BE2C (cell line): ENCODE measurements around the gene SPATA9.
A peak's percentile ranks its signal among the peaks of the same experiment; 100 is the strongest.
"Not testable (repeated sequence)": the region's sequence is repeated elsewhere in the genome, so short reads cannot be mapped to it uniquely, and the experiment has no call there.

ENCODE experiments used
- DNase-seq: peaks from one replicate; pipeline ENCODE4 v3.0.0-alpha.2; 2020
- H3K27me3 ChIP-seq: fragments of 250-450 bp; sonication (Bioruptor Pico); 2 replicates; pipeline ENCODE4 v1.5.1; 2020; ENCODE audit warnings: mild to moderate bottlenecking
- H3K36me3 ChIP-seq: fragments of 250-450 bp; sonication (Bioruptor Pico); 2 replicates; pipeline ENCODE4 v1.5.1; 2020; ENCODE audit warnings: mild to moderate bottlenecking
- H3K4me1 ChIP-seq: fragments of 250-450 bp; sonication (Bioruptor Pico); 2 replicates; pipeline ENCODE4 v1.5.1; 2020
- H3K4me3 ChIP-seq: 2 replicates; pipeline ENCODE4 v1.5.1; 2011; ENCODE audit warnings: low read depth, low read length
- H3K9me3 ChIP-seq: fragments of 250-450 bp; sonication (Bioruptor Pico); 2 replicates; pipeline ENCODE4 v1.5.1; 2020
- CTCF ChIP-seq: IDR thresholded peaks from 2 replicates; pipeline ENCODE4 v1.5.1; 2012; ENCODE audit warnings: mild to moderate bottlenecking, low read depth, low read length

SPATA9 gene

GRCh38 chr5:95646569-95647431, 36.0 kb downstream of the SPATA9 start, which contains the start of gene RFESD:
RFESD (plus strand) TSS chr5:95646777; CDS start chr5:95652272, 5,495 bp downstream.
- Histone ChIP-seq H3K36me3 (no peaks in the 10 kb centered on the region), H3K9me3 (no peaks in the 10 kb centered on the region), H3K27me3 (no peaks in the 10 kb centered on the region), H3K4me3 (peak within 1 kb of the TSS; percentile 69), H3K4me1 (peaks cover 2% of the 10 kb centered on the region; the same call in 1 of the 2 replicates)
- DNase-seq = peak; percentile 99
- peak; percentile 7 for TF ChIP-seq CTCF

GRCh38 chr5:95646226-95646568, 36.6 kb downstream of the SPATA9 start:
- not testable (repeated sequence) for H3K27me3 ChIP-seq, DNase-seq, H3K9me3 ChIP-seq, H3K36me3 ChIP-seq, H3K4me1 ChIP-seq, H3K4me3 ChIP-seq

GRCh38 chr5:95644351-95645042, 38.3 kb downstream of the SPATA9 start:
- H3K27me3 ChIP-seq = no peaks in the 10 kb centered on the region
- H3K36me3 ChIP-seq = no peaks in the 10 kb centered on the region
- peak; percentile 95 for TF ChIP-seq CTCF
- H3K4me3 ChIP-seq = no peak overlapping the region
- peaks cover 2% of the 10 kb centered on the region; the same call in 1 of the 2 replicates for H3K4me1 ChIP-seq
- DNase-seq = peak; percentile 43
- H3K9me3 ChIP-seq = no peaks in the 10 kb centered on the region

GRCh38 chr5:95643152-95643551, 39.6 kb downstream of the SPATA9 start:
- no peaks in the 10 kb centered on the region for H3K36me3 ChIP-seq
- TF ChIP-seq CTCF = no peak
- H3K9me3 ChIP-seq = no peaks in the 10 kb centered on the region
- peaks cover 2% of the 10 kb centered on the region; the same call in 1 of the 2 replicates for H3K4me1 ChIP-seq
- no peak overlapping the region for H3K4me3 ChIP-seq
- no peak for DNase-seq
- no peaks in the 10 kb centered on the region for H3K27me3 ChIP-seq

GRCh38 chr5:95641741-95642220, 41.0 kb downstream of the SPATA9 start:
- no peak for TF ChIP-seq CTCF
- no peaks in the 10 kb centered on the region for H3K27me3 ChIP-seq
- no peaks in the 10 kb centered on the region for H3K36me3 ChIP-seq
- H3K4me1 ChIP-seq = 0 out of 2 replicates have a peak, but pooled peaks cover 2% of the 10 kb centered on the region
- H3K4me3 ChIP-seq = no peak overlapping the region
- no peaks in the 10 kb centered on the region for H3K9me3 ChIP-seq
- no peak for DNase-seq

- H3K4me3 ChIP-seq = no peak overlapping the region
- no peak for DNase-seq
These were observed 44.2 kb downstream of the SPATA9 start for GRCh38 chr5:95638632-95639031.

More at GRCh38 chr5:95638632-95639031, 44.2 kb downstream of the SPATA9 start:
- no peaks in the 10 kb centered on the region for H3K4me1 ChIP-seq
- no peaks in the 10 kb centered on the region for H3K36me3 ChIP-seq
- TF ChIP-seq CTCF = no peak
- H3K9me3 ChIP-seq = no peaks in the 10 kb centered on the region
- no peaks in the 10 kb centered on the region for H3K27me3 ChIP-seq
